ENCODE results near the gene VIM. TPM values are rescaled to one million over a fixed set of nuclear protein-coding genes. Genes with fewer than 3 reads are reported as not detected.
A peak's percentile ranks its signal among the peaks of the same experiment; 100 is the strongest.
"Not testable (repeated sequence)": the region's sequence is repeated elsewhere in the genome, so short reads cannot be mapped to it uniquely, and the experiment has no call there.

VIM gene
- total and polyA plus RNA-seq, 2 experiments from 2014 or later: 302 to 1,051 TPM

DNA sequence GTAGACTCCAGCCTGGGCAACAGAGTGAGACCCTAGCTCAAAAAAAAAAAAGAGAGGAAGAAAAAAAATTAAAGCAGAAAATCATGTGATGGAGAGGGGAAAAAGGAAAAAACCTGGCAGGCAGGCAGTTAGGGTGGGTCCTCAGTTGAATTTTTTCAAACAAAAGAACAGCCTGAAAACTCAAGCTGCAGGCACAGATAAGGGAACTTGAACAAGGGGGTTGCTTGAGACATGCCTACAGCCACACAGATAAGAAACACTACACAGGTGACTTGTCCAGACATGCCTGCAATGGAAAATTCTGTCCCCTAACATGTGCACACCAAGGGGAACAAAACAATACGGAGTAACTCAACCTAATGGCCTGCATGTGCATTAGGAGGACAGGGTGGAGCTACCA, 19.2 kb downstream of the VIM start:
- Histone ChIP-seq H3K27me3 (no peaks in the 10 kb centered on the region), H4K20me1 (ENCODE audit: insufficient read depth, poor library complexity, severe bottlenecking) (no peaks in the 10 kb centered on the region), H3K9me3 (ENCODE audit: low read depth) (no peaks in the 10 kb centered on the region), H3K4me3 (no peak overlapping the region), H3K4me2 (no peak overlapping the region), H3K79me2 (no peaks in the 10 kb centered on the region), H3K27ac (no peak overlapping the region), H3K9me2 (replicated peaks; ENCODE audit: insufficient read depth) (no peaks in the 10 kb centered on the region), H3K36me3 (replicated peaks; ENCODE audit: insufficient read depth, low read depth) (no peaks in the 10 kb centered on the region), H2AFZ (no peak overlapping the region), H3K4me1 (ENCODE audit: insufficient read depth) (no peaks in the 10 kb centered on the region)
- TF ChIP-seq EZH2phosphoT487 (IDR thresholded peaks at IDR 0.05; ENCODE audit: low read depth, severe bottlenecking, unreplicated experiment): no peak
- TF ChIP-seq, protein P1, sequence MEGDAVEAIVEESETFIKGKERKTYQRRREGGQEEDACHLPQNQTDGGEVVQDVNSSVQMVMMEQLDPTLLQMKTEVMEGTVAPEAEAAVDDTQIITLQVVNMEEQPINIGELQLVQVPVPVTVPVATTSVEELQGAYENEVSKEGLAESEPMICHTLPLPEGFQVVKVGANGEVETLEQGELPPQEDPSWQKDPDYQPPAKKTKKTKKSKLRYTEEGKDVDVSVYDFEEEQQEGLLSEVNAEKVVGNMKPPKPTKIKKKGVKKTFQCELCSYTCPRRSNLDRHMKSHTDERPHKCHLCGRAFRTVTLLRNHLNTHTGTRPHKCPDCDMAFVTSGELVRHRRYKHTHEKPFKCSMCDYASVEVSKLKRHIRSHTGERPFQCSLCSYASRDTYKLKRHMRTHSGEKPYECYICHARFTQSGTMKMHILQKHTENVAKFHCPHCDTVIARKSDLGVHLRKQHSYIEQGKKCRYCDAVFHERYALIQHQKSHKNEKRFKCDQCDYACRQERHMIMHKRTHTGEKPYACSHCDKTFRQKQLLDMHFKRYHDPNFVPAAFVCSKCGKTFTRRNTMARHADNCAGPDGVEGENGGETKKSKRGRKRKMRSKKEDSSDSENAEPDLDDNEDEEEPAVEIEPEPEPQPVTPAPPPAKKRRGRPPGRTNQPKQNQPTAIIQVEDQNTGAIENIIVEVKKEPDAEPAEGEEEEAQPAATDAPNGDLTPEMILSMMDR (IDR thresholded peaks at IDR 0.05; ENCODE audit: poor library complexity): no peak
- TF ChIP-seq EZH2 (IDR thresholded peaks at IDR 0.05; ENCODE audit: borderline replicate concordance): no peak
- WGBS (ENCODE audit: low lambda C conversion rate, missing lambda C conversion rate): 89% methylated on average over 1 of the region's 1 CpG
- no peak for DNase-seq (ENCODE audit: low spot score)

DNA sequence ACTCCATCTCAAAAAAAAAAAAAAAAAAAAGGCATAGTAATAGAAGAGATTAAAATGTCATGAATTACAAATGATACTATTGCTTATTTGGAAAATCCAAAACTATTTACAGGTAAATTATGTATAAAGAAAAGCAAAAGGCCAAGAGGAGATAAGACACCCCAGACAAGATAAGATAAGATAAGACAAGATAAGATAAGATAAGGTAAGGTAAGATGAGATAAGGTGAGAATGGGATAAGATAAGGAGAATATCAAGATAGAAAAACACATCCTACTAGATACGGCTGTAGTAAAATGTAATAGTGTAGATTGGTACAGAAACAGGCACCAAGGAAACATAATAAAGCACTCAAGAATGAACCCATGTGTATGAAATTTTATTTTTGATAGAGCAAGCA, 20.9 kb downstream of the VIM start:
- WGBS (ENCODE audit: low lambda C conversion rate, missing lambda C conversion rate): 59% methylated on average over 1 of the region's 1 CpG
- Histone ChIP-seq H3K27ac (no peak overlapping the region), H3K9me2 (replicated peaks; ENCODE audit: insufficient read depth) (no peaks in the 10 kb centered on the region), H4K20me1 (ENCODE audit: insufficient read depth, poor library complexity, severe bottlenecking) (no peaks in the 10 kb centered on the region), H3K9me3 (ENCODE audit: low read depth) (no peaks in the 10 kb centered on the region), H3K36me3 (replicated peaks; ENCODE audit: insufficient read depth, low read depth) (no peaks in the 10 kb centered on the region), H2AFZ (no peak overlapping the region), H3K27me3 (no peaks in the 10 kb centered on the region), H3K4me1 (ENCODE audit: insufficient read depth) (no peaks in the 10 kb centered on the region), H3K4me2 (no peak overlapping the region), H3K4me3 (no peak overlapping the region), H3K79me2 (no peaks in the 10 kb centered on the region)
- DNase-seq (ENCODE audit: low spot score): no peak
- TF ChIP-seq EZH2phosphoT487 (IDR thresholded peaks at IDR 0.05; ENCODE audit: low read depth, severe bottlenecking, unreplicated experiment): no peak
- no peak for TF ChIP-seq EZH2 (IDR thresholded peaks at IDR 0.05; ENCODE audit: borderline replicate concordance)

DNA sequence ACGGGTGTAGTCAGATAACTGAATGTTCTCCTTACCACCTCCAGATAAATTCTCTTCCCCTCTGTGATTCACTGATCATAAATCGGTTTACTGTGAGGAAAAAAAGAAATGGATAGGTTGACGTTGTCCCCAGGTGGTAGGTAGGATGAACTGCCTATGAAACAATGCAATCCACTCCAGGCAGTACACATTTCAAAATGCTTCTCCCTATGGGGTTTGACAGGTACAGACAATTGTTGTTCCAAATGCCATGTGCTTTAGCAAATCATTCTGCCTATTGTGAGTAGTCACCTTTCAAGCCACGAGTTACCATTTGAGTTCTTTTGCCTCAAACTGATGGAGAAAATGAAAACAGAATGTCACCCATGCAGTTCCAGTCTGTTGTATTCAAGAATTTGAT, 21.8 kb downstream of the VIM start:
- no peaks in the 10 kb centered on the region for H3K9me2 ChIP-seq (replicated peaks; ENCODE audit: insufficient read depth)
- TF ChIP-seq, protein P1 (IDR thresholded peaks at IDR 0.05; ENCODE audit: poor library complexity): peak; percentile 29
- TF ChIP-seq EZH2phosphoT487 (IDR thresholded peaks at IDR 0.05; ENCODE audit: low read depth, severe bottlenecking, unreplicated experiment): no peak
- no peaks in the 10 kb centered on the region for H3K27me3 ChIP-seq
- no peaks in the 10 kb centered on the region for H3K36me3 ChIP-seq (replicated peaks; ENCODE audit: insufficient read depth, low read depth)
- H3K9me3 ChIP-seq (ENCODE audit: low read depth): no peaks in the 10 kb centered on the region
- no peaks in the 10 kb centered on the region for H3K4me1 ChIP-seq (ENCODE audit: insufficient read depth)
- 56% methylated on average over 4 of the region's 4 CpGs for WGBS (ENCODE audit: low lambda C conversion rate, missing lambda C conversion rate)
- no peaks in the 10 kb centered on the region for H4K20me1 ChIP-seq (ENCODE audit: insufficient read depth, poor library complexity, severe bottlenecking)
- no peak for DNase-seq (ENCODE audit: low spot score)
- no peak overlapping the region for H2AFZ ChIP-seq
- no peak overlapping the region for H3K4me3 ChIP-seq
- H3K27ac ChIP-seq: no peak overlapping the region
- no peak overlapping the region for H3K4me2 ChIP-seq
- H3K79me2 ChIP-seq: no peaks in the 10 kb centered on the region

DNA sequence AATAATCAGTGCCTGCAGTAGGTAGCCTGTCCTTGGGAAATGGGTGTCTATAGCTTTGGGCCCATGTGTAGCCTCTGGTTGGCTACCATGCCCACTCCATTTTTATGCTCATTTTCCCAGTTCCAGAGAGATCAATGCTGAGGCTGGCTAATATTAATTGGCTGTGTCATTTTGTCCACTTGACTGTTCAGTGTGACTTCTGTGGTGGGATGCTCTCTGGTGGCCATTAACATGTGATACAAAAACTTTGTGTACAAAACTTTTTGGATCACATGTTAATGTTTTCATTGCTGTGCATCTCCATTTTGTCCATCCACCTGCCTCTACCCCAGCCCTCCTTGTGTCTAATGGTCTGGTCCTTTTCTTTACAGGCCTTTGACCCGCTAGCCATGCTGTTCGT, 22.7 kb downstream of the VIM start:
- no peak overlapping the region for H3K4me3 ChIP-seq
- peaks cover under 1% of the 10 kb centered on the region for H3K4me1 ChIP-seq (ENCODE audit: insufficient read depth)
- H3K27me3 ChIP-seq: no peaks in the 10 kb centered on the region
- TF ChIP-seq, protein P1 (IDR thresholded peaks at IDR 0.05; ENCODE audit: poor library complexity): no peak
- TF ChIP-seq EZH2phosphoT487 (IDR thresholded peaks at IDR 0.05; ENCODE audit: low read depth, severe bottlenecking, unreplicated experiment): no peak
- no peak for TF ChIP-seq EZH2 (IDR thresholded peaks at IDR 0.05; ENCODE audit: borderline replicate concordance)
- no peak overlapping the region for H3K27ac ChIP-seq
- H3K9me3 ChIP-seq (ENCODE audit: low read depth): no peaks in the 10 kb centered on the region
- no peak overlapping the region for H3K4me2 ChIP-seq
- H3K36me3 ChIP-seq (replicated peaks; ENCODE audit: insufficient read depth, low read depth): no peaks in the 10 kb centered on the region
- H2AFZ ChIP-seq: no peak overlapping the region
- no peaks in the 10 kb centered on the region for H4K20me1 ChIP-seq (ENCODE audit: insufficient read depth, poor library complexity, severe bottlenecking)
- H3K9me2 ChIP-seq (replicated peaks; ENCODE audit: insufficient read depth): no peaks in the 10 kb centered on the region
- WGBS (ENCODE audit: low lambda C conversion rate, missing lambda C conversion rate): 98% methylated on average over 2 of the region's 2 CpGs
- no peaks in the 10 kb centered on the region for H3K79me2 ChIP-seq
- DNase-seq (ENCODE audit: low spot score): no peak

DNA sequence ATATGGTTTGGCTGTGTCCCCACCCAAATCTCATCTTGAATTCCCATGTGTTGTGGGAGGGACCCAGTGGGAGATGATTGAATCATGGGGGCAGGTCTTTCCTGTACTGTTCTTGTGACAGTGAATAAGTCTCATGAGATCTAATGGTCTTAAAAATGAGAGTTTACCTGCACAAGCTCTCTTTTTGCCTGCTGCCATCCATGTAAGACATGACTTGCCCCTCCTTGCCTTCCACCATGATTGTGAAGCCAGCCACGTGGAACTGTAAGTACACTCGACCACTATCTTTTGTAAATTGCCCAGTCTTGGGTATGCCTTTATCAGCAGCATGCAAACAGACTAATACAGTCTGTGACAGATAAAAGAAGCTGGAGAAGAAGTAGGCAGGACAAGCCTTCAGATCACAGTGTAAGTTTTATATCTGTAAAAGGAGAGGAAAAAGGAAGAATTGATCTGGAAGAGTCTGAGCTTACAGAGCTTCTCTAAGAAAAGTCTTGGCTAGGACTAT, 26.6 kb downstream of the VIM start:
- H3K79me2 ChIP-seq; H3K27ac ChIP-seq; H4K20me1 ChIP-seq (ENCODE audit: insufficient read depth, poor library complexity, severe bottlenecking); H3K9me3 ChIP-seq (ENCODE audit: low read depth); H3K27me3 ChIP-seq; DNase-seq (ENCODE audit: low spot score); H3K9me2 ChIP-seq (replicated peaks; ENCODE audit: insufficient read depth); H2AFZ ChIP-seq; H3K36me3 ChIP-seq (replicated peaks; ENCODE audit: insufficient read depth, low read depth); H3K4me2 ChIP-seq; H3K4me3 ChIP-seq: not testable (repeated sequence)
- WGBS (ENCODE audit: low lambda C conversion rate, missing lambda C conversion rate): 70% methylated on average over 2 of the region's 2 CpGs
- H3K4me1 ChIP-seq (ENCODE audit: insufficient read depth): peaks cover 16% of the 10 kb centered on the region
